AG10803 (cell line): ENCODE data around the gene CPHXL2.

Experiments
- DNase-seq: peaks from one replicate; pipeline ENCODE4 v3.0.0; 2010; ENCODE audit warnings: low read depth
- H3K4me3 ChIP-seq: 2 replicates; pipeline ENCODE4 v1.5.1; 2011; ENCODE audit warnings: mild to moderate bottlenecking, low read length, control low read depth
- TF ChIP-seq, protein P1 (sequence below): conservative IDR thresholded peaks from 2 replicates; pipeline ENCODE4 v1.5.1; 2011; ENCODE audit warnings: mild to moderate bottlenecking, low read length, control low read depth, inconsistent platforms

CPHXL2 gene

DNA sequence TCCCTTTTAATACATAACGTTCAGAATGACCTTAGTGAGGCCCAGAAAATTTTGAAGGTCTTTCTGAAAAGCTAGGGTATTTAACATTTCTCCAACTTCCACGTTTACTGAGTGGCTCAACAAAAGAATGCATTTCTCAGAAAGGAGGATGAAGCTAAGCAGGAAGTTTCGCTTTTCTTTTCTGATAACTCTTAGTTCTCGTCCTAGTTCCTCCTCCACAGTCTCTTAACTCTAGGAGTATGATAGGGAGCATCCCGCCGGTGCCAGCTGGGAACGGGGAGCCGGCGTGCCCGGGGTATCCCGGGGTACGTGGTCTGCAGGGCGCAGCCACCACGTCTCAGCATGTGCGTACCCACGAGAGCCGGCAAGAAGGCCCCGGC lies 29.7 kb downstream of the CPHXL2 start:
- DNase-seq = no peak
- H3K4me3 ChIP-seq = peak overlapping the region; percentile 97
- TF ChIP-seq, protein P1, sequence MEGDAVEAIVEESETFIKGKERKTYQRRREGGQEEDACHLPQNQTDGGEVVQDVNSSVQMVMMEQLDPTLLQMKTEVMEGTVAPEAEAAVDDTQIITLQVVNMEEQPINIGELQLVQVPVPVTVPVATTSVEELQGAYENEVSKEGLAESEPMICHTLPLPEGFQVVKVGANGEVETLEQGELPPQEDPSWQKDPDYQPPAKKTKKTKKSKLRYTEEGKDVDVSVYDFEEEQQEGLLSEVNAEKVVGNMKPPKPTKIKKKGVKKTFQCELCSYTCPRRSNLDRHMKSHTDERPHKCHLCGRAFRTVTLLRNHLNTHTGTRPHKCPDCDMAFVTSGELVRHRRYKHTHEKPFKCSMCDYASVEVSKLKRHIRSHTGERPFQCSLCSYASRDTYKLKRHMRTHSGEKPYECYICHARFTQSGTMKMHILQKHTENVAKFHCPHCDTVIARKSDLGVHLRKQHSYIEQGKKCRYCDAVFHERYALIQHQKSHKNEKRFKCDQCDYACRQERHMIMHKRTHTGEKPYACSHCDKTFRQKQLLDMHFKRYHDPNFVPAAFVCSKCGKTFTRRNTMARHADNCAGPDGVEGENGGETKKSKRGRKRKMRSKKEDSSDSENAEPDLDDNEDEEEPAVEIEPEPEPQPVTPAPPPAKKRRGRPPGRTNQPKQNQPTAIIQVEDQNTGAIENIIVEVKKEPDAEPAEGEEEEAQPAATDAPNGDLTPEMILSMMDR = no peak

GRCh38 chr16:75644240-75645012 lies 32.4 kb downstream of the CPHXL2 start:
- no peak for DNase-seq
- TF ChIP-seq, protein P1 = no peak
- H3K4me3 ChIP-seq = no peak overlapping the region

- TF ChIP-seq, protein P1 = no peak
- H3K4me3 ChIP-seq = no peak overlapping the region
- DNase-seq = no peak
These were observed 36.2 kb downstream of the CPHXL2 start for GRCh38 chr16:75640598-75640997.

GRCh38 chr16:75635036-75635435 lies 41.8 kb downstream of the CPHXL2 start:
- TF ChIP-seq, protein P1 = no peak

GRCh38 chr16:75632857-75633256 lies 44.0 kb downstream of the CPHXL2 start:
- TF ChIP-seq, protein P1 = no peak
- no peak for DNase-seq
- no peak overlapping the region for H3K4me3 ChIP-seq

More at GRCh38 chr16:75635036-75635435, 41.8 kb downstream of the CPHXL2 start:
- DNase-seq = no peak
- no peak overlapping the region for H3K4me3 ChIP-seq

- no peak for DNase-seq
- no peak overlapping the region for H3K4me3 ChIP-seq
- TF ChIP-seq, protein P1 = no peak
These were observed 46.8 kb downstream of the CPHXL2 start for GRCh38 chr16:75630052-75630451.

- no peak for DNase-seq
- TF ChIP-seq, protein P1 = no peak
- no peak overlapping the region for H3K4me3 ChIP-seq
These were observed 47.7 kb downstream of the CPHXL2 start for GRCh38 chr16:75629132-75629531.
